Left ventricle myocardium inferior (tissue), 1 donor: ENCODE measurements around the gene ZNF865. TPM values are rescaled to one million over a fixed set of nuclear protein-coding genes. Genes with fewer than 3 reads are reported as not detected.
"Not testable (repeated sequence)": the region's sequence is repeated elsewhere in the genome, so short reads cannot be mapped to it uniquely, and the experiment has no call there.

ENCODE experiments used
- DNase-seq: peaks from one replicate; pipeline ENCODE4 v3.0.0-alpha.2; 2020
- H3K27ac ChIP-seq: fragments of 200-600 bp; replicated peaks from 2 replicates; pipeline ENCODE4 v1.8.0; 2021
- H3K27me3 ChIP-seq: fragments of 200-600 bp; 2 replicates; pipeline ENCODE4 v1.8.0; 2021; ENCODE audit warnings: low read depth
- H3K36me3 ChIP-seq: fragments of 200-600 bp; 2 replicates; pipeline ENCODE4 v1.8.0; 2021
- H3K4me1 ChIP-seq: fragments of 200-600 bp; 2 replicates; pipeline ENCODE4 v1.8.0; 2021
- H3K4me3 ChIP-seq: fragments of 200-600 bp; 2 replicates; pipeline ENCODE4 v1.8.0; 2021; ENCODE audit warnings: mild to moderate bottlenecking, moderate library complexity
- H3K9me3 ChIP-seq: fragments of 200-600 bp; replicated peaks from 2 replicates; pipeline ENCODE4 v1.8.0; 2021
- intact Hi-C: fragments of 100-400 bp; cut with micrococcal nuclease; formaldehyde crosslinking; loops from one replicate; pipeline ENCODE4 v1.11.0; 2022
- total RNA-seq: library from RNA; stranded (reverse); fragmentation: NEBNext Ultra II Directional; extraction: Animal tissue kit (Norgen Biotek cat#: 25700); gene quantifications from one replicate; pipeline ENCODE4 v1.2.1, GENCODE V29; 2021
- TF ChIP-seq, protein P1 (sequence below): fragments of 200-600 bp; IDR thresholded peaks from 2 replicates; pipeline ENCODE4 v1.8.0; 2021; ENCODE audit warnings: antibody characterized with exemption, mild to moderate bottlenecking, borderline replicate concordance
- donor health status: DM: no; HTN: yes; CAD: no; lungs with severe emphysema.

The ZNF865 gene
- total RNA-seq, 1 donor from 2014 or later = 17.0 TPM

GRCh38 chr19:55581145-55581822 is 24.2 kb upstream of the ZNF865 start:
- H3K27me3 ChIP-seq = no peaks in the 10 kb centered on the region
- H3K36me3 ChIP-seq = peaks cover 31% of the 10 kb centered on the region
- intact Hi-C loops = no loop called here
- DNase-seq = no peak
- no peaks in the 10 kb centered on the region for H3K9me3 ChIP-seq
- H3K4me3 ChIP-seq = peak overlapping the region; percentile 95
- TF ChIP-seq, protein P1, sequence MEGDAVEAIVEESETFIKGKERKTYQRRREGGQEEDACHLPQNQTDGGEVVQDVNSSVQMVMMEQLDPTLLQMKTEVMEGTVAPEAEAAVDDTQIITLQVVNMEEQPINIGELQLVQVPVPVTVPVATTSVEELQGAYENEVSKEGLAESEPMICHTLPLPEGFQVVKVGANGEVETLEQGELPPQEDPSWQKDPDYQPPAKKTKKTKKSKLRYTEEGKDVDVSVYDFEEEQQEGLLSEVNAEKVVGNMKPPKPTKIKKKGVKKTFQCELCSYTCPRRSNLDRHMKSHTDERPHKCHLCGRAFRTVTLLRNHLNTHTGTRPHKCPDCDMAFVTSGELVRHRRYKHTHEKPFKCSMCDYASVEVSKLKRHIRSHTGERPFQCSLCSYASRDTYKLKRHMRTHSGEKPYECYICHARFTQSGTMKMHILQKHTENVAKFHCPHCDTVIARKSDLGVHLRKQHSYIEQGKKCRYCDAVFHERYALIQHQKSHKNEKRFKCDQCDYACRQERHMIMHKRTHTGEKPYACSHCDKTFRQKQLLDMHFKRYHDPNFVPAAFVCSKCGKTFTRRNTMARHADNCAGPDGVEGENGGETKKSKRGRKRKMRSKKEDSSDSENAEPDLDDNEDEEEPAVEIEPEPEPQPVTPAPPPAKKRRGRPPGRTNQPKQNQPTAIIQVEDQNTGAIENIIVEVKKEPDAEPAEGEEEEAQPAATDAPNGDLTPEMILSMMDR = no peak
- peak overlapping the region; percentile 97 for H3K27ac ChIP-seq
- peaks cover 42% of the 10 kb centered on the region for H3K4me1 ChIP-seq

GRCh38 chr19:55581823-55582223 is 23.6 kb upstream of the ZNF865 start:
- Histone ChIP-seq H3K4me1 (peaks cover 48% of the 10 kb centered on the region), H3K27ac (peak overlapping the region; percentile 97), H3K9me3 (no peaks in the 10 kb centered on the region), H3K4me3 (no peak overlapping the region), H3K27me3 (no peaks in the 10 kb centered on the region), H3K36me3 (peaks cover 27% of the 10 kb centered on the region)
- intact Hi-C loops = no loop called here
- DNase-seq = no peak
- TF ChIP-seq, protein P1 = no peak

GRCh38 chr19:55582284-55582683 is 23.2 kb upstream of the ZNF865 start:
- peak overlapping the region; percentile 97 for H3K27ac ChIP-seq
- H3K36me3 ChIP-seq = peaks cover 22% of the 10 kb centered on the region
- H3K9me3 ChIP-seq, DNase-seq, H3K27me3 ChIP-seq, intact Hi-C loops, H3K4me3 ChIP-seq: not testable (repeated sequence)
- H3K4me1 ChIP-seq = peaks cover 52% of the 10 kb centered on the region

- H3K27me3 ChIP-seq, H3K9me3 ChIP-seq, H3K4me3 ChIP-seq, DNase-seq, intact Hi-C loops, H3K36me3 ChIP-seq, H3K27ac ChIP-seq: not testable (repeated sequence)
- peaks cover 58% of the 10 kb centered on the region for H3K4me1 ChIP-seq
Observed at GRCh38 chr19:55583897-55584296, 21.6 kb upstream of the ZNF865 start.

GRCh38 chr19:55584871-55585270 is 20.6 kb upstream of the ZNF865 start:
- Histone ChIP-seq H3K4me3 (no peak overlapping the region), H3K36me3 (no peaks in the 10 kb centered on the region), H3K27ac (no peak overlapping the region), H3K9me3 (no peaks in the 10 kb centered on the region), H3K4me1 (peaks cover 53% of the 10 kb centered on the region), H3K27me3 (no peaks in the 10 kb centered on the region)
- intact Hi-C loops = no loop called here
- DNase-seq = no peak
- TF ChIP-seq, protein P1 = no peak

DNA sequence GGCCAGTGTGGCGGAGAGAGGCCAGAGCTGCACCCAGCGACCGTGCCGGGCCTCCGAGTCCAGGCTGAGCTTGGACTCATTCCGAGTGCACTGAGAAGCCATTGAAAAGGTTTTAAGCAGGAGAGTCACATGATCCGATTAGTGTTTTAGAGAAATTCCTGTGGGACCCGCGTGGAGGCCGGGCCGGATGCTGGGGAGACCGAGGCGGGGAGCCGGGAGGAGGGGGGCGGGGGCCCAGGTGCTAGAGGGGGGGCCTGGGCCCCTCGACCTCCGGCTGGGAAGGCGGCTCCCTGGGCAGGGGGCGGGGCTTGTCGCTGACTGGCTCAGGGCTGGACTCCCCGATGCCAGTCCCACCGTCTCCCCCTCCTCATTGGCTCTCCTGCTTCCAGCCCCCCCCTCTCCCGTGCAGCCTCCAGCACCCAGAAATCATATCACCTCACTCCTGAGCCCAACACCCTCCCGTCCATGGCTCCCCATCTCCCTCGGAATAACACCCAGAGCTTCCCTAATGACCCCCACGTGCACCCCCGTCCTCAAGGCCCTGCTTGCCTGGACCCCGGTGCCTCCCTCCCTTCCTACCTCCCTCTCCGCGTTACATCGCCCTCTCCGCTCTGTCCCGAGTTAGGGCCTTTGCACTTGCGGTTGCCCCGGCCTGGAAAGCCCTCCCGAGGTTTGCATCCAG is 19.6 kb upstream of the ZNF865 start:
- intact Hi-C loops = no loop called here
- Histone ChIP-seq H3K27ac (peak overlapping the region; percentile 83), H3K36me3 (no peaks in the 10 kb centered on the region), H3K27me3 (no peaks in the 10 kb centered on the region), H3K4me3 (peak overlapping the region; percentile 61), H3K4me1 (peaks cover 45% of the 10 kb centered on the region), H3K9me3 (no peaks in the 10 kb centered on the region)
- DNase-seq = peak; percentile 80
- TF ChIP-seq, protein P1 = no peak
